CD4-positive, alpha-beta T cell treated with Interleukin-17A for 1 hour (primary cell): ENCODE measurements around the gene CLMN.
A peak's percentile ranks its signal among the peaks of the same experiment; 100 is the strongest.
"Not testable (repeated sequence)": the region's sequence is repeated elsewhere in the genome, so short reads cannot be mapped to it uniquely, and the experiment has no call there.

Source experiments
- DNase-seq: peaks from one replicate; pipeline ENCODE4 v3.0.0-alpha.2; 2020

CLMN gene

GRCh38 chr14:95215094-95215725, 104.5 kb downstream of the CLMN start:
- DNase-seq, result no peak

DNA sequence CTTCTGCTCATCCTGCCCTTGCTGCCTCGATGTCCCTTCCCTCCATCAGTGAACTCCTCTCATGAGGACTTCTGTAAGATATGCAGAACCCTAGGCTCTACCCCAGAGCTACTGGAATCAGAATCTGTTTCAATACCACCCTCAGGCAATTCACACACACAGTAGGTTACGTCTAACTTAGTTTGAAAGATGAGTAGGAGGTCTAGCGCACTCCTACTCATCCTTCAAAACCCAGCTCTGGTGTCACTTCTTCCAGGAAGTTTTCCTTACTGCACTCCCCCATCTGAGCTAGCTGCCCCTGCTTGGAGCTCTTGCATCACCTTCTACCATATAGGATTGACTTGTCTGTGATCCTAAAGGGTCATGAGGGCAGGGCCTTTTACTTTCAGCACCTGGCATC, 105.9 kb downstream of the CLMN start:
- DNase-seq, result no peak

- no peak for DNase-seq
Measured at GRCh38 chr14:95211721-95212504, 107.8 kb downstream of the CLMN start.

DNA sequence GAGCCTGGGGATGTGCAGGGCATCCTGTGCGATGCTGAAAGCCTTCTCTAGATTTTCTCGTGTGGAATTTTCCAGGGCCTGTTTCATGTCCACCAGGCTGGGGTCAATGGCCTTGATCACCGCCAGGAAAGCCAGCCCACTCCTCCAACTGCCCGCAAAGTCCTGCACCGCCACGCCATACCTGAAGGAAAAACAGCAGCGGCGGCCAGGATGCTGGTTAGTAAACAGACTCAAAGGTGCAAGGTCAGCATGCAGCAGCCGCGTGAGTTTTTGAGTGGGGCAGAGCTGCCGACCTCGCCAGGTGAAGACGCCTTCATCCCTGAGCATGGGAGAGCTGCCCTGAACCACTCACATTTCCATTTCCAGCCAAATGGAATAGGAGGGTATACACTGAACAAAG, 109.0 kb downstream of the CLMN start:
- no peak for DNase-seq

- no peak for DNase-seq
Measured at GRCh38 chr14:95208598-95208997, 111.1 kb downstream of the CLMN start.

- DNase-seq, result no peak
Measured at GRCh38 chr14:95207475-95208233, 112.1 kb downstream of the CLMN start.

DNA sequence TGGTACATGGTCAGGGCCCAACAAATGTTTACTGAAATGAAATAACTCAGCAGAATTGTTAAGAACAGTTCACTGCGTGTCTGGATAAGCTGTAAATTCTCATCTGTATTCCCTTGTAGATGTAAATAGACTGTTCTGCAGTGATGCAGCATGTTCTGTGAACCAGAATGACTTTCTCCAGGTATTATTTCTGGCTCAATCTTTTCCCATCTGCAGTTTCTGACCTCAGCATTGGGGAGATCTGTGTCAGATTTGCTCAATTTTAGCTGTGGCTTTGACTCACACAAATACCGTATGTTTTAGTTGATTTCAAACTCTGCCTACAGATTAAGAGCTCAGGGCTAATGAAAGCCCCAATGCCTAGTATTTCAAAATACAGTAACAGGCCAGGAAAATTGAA, 113.2 kb downstream of the CLMN start:
- no peak for DNase-seq

DNA sequence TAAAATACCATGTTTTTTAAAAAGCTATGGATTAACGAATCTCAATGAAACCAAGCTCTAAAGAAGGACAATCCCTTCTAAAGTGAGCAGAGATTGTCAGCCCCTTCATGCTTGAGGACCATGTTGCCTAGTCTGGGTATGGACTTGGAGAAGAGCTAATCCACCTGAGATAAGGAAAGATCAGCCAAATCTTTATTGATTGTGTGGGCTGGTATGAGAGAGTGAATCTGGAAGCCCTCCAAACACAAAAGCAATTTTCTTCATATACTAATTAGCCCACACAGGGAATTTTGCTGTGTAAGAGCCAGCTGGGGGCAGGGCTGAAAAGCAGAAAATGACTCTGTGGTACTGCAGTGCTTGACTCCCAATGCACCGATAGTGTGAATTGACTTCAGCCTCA, 115.0 kb downstream of the CLMN start:
- DNase-seq, result no peak

- not testable (repeated sequence) for DNase-seq
Measured at GRCh38 chr14:95201745-95202144, 118.0 kb downstream of the CLMN start.

DNA sequence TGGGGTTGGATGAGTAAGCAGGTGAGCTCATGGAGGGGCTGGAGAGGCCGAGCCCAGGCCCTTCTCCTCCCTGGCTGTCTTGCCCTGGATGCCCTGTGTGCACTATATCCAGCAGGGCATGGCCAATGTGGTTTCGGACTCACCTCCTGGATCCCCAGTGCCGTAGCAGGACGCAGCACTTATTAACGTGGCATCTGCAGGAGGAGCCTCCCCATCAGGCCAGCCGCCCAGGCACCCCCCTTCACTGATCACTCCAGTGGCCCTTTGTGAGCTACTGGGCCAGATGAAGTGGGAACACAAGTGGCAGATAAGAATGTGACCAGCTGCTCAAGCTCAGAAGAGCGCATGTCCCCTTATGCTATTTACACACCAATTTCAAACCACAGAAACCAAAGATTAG, 119.3 kb downstream of the CLMN start:
- no peak for DNase-seq

GRCh38 chr14:95199298-95199983, 120.3 kb downstream of the CLMN start:
- no peak for DNase-seq

DNA sequence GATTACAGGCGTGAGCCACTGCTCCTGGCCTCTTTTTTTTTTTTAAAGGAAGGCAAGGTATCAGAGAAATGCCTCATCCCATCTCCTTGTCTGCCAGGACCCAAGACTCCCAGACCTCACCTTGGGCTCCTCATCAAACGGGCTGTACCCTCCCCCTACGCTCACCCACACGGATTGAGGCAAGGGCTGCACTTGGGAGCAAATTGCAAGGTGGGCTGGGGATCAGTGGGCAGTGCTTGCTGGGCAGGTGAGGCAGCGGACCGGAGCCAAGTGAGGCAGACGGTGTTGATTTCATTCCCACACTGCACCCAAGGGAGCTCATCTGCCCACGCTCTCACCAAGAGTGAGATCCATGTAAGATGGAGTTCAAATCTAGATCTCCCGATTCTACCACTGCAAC, 121.4 kb downstream of the CLMN start:
- no peak for DNase-seq

DNA sequence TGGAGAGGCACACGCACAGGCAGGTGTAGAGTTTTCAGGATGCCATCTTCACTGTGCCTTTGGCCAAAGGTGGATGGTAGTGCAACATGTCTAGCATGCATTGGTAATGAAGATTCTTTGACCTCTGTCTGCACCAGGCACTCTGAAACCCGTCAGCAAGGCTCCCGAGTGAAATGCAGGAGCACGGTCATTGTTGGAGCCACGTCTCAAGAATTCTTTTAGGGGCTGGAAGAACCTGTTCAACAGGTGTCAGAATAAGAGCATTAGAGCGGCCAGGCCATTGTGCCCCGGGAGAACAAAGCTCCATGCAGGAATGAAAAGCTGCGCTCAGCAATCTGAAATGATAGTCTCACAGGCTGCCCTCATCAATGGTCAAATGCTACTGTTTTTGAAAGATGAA, 122.2 kb downstream of the CLMN start:
- no peak for DNase-seq

DNA sequence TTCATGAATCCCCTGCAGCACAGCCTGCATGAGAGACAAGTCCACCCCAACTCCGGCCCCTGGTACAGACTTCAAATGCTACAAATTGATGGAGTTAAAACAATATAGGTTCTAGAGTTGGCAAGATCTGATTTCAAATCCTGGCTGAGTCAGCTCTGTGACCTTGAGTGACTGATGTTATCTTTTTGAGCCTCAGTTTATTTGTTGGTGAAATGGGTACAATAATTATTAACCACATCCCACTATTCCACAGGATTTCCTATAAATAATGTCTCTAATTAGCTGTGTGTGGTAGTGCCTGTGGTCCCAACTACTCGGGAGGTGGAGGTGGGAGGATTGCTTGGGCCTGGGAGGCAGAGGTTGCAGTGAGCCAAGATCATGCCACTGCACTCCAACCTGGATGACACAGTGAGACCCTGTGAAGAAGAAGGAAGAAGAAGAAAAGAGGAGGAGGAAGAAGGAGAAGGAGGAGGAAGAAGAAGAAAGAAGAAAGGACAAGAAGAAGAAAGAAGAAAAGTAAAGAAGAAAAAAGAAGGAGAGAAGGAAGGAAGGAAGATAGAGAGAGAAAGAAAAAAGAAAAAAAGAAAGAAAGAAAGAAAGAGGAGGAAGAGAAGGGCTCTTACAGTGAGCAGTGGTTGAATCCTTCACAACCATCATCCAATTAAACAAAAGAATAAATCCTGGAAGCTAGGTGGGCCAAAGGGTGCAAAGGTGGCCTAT, 122.7 kb downstream of the CLMN start:
- no peak for DNase-seq

- peak; percentile 25 for DNase-seq
Measured at GRCh38 chr14:95196268-95196667, 123.4 kb downstream of the CLMN start.

GRCh38 chr14:95195031-95195430, 124.7 kb downstream of the CLMN start:
- DNase-seq, result no peak

- no peak for DNase-seq
Measured at GRCh38 chr14:95193081-95193480, 126.6 kb downstream of the CLMN start.

DNA sequence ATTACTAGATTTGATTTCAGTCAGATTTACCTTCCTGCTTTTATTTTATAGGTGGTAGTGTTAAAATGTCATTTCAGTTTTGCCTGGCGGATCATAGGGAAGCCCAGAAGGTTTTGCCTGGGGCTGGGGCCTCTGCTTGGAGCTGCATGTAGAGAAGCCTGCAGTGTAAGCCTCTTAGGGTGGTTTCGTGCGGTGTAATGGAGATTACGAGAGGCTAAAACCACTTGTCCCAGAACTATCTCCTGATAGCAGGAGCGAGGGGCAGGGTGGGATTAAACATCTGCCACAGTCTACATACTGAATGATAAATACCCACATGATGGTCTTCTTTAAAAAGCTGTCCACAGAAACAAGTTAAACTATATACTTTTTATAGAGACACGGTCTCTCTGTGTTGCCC, 127.4 kb downstream of the CLMN start:
- DNase-seq, result no peak

- no peak for DNase-seq
Measured at GRCh38 chr14:95191445-95192199, 128.1 kb downstream of the CLMN start.

DNA sequence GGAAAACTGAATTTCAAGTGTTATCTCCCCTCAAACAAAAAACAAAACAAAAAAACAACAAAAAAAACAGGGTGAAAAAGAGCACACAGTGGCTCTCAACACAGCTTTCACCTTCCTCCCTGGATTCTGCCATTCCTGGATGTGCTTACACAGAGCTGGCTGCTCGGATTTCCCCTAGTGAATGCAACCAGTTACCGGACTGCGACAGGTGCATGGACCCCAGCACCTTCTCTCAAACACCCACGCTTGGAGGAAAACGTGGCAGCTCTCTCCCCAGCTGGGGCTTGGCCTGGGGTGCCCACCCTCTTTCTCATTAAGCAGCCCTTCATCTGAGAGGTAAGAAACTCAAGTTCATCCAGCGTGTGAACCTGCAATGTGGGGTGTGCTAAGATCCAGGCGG, 128.9 kb downstream of the CLMN start:
- no peak for DNase-seq

DNA sequence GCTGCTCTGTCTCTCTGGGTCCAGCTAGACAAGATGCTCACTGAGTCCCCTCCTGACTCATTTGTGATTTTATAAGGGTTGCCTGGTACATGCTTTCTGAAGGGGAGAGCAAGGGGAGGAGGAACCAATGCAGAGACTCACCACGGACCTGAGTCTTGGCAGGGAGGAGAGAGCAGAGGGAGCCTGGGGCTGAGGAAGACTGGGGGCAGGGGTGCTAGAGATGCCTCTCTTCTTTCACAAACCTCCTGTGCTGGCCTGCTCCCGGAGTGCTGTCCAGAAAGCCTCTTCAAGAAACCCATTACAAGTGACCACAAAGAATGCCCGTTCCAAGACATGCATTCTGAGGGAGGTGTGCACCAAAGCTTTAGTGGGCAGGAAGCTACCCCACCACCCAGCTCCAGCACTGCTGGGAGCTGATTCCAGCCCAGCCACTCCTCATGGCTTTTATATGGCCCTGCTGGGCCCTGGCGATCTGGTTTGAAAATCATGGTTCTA, 129.3 kb downstream of the CLMN start:
- no peak for DNase-seq
